Measurements from ENCODE around the gene RBMS3.

The RBMS3 gene

GRCh38 chr3:29760226-29760685 is 479.4 kb downstream of the RBMS3 start:
- Histone ChIP-seq H3K4me2 (ENCODE audit: low read length) (peak overlapping the region; percentile 62), H3K4me3 (ENCODE audit: low read length) (no peak overlapping the region), H3K27me3 (ENCODE audit: control insufficient read depth, insufficient read depth, low read length) (no peaks in the 10 kb centered on the region), H3K36me3 (ENCODE audit: insufficient read depth, low read length) (no peaks in the 10 kb centered on the region), H3K9me3 (replicated peaks; ENCODE audit: low read length) (no peaks in the 10 kb centered on the region), H3K4me1 (ENCODE audit: control insufficient read depth, insufficient read depth, low read length) (peaks cover 64% of the 10 kb centered on the region), H3K9ac (ENCODE audit: low read depth, low read length) (peak overlapping the region; percentile 76)

- Histone ChIP-seq H3K27me3 (ENCODE audit: control insufficient read depth, insufficient read depth, low read length) (no peaks in the 10 kb centered on the region), H3K4me1 (ENCODE audit: control insufficient read depth, insufficient read depth, low read length) (peaks cover 64% of the 10 kb centered on the region), H3K4me3 (ENCODE audit: low read length) (no peak overlapping the region), H3K4me2 (ENCODE audit: low read length) (no peak overlapping the region), H3K9ac (ENCODE audit: low read depth, low read length) (no peak overlapping the region), H3K9me3 (replicated peaks; ENCODE audit: low read length) (no peaks in the 10 kb centered on the region), H3K36me3 (ENCODE audit: insufficient read depth, low read length) (no peaks in the 10 kb centered on the region)
These were observed 480.6 kb downstream of the RBMS3 start for GRCh38 chr3:29761517-29761916.

DNA sequence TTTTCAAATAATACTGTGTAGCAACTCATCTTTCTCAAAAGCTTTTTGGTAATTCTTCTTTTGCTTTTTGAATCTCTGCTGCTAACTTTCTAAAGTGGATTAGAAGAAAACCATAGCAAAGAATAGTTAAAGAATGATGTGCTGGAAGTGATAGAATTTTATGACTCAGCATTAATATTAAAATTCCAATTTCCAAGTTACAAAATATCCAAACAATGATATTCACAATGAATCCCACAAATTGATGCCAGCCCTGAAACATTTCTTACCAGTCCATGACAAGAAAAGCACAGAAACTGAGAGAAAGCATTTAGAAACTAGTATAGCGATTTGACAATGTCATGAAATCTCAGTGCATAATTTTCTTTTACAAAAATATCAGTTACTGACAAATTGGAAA is 482.2 kb downstream of the RBMS3 start:
- H3K9me3 ChIP-seq (replicated peaks; ENCODE audit: low read length), result no peaks in the 10 kb centered on the region
- no peak overlapping the region for H3K4me3 ChIP-seq (ENCODE audit: low read length)
- no peaks in the 10 kb centered on the region for H3K36me3 ChIP-seq (ENCODE audit: insufficient read depth, low read length)
- peaks cover 48% of the 10 kb centered on the region for H3K4me1 ChIP-seq (ENCODE audit: control insufficient read depth, insufficient read depth, low read length)
- peak overlapping the region; percentile 28 for H3K4me2 ChIP-seq (ENCODE audit: low read length)
- H3K27me3 ChIP-seq (ENCODE audit: control insufficient read depth, insufficient read depth, low read length), result no peaks in the 10 kb centered on the region
- H3K9ac ChIP-seq (ENCODE audit: low read depth, low read length), result peak overlapping the region; percentile 58

- Histone ChIP-seq H3K9me3 (replicated peaks; ENCODE audit: low read length) (no peaks in the 10 kb centered on the region), H3K27me3 (ENCODE audit: control insufficient read depth, insufficient read depth, low read length) (no peaks in the 10 kb centered on the region), H3K9ac (ENCODE audit: low read depth, low read length) (peak overlapping the region; percentile 58), H3K4me1 (ENCODE audit: control insufficient read depth, insufficient read depth, low read length) (peaks cover 39% of the 10 kb centered on the region), H3K4me3 (ENCODE audit: low read length) (no peak overlapping the region), H3K36me3 (ENCODE audit: insufficient read depth, low read length) (no peaks in the 10 kb centered on the region), H3K4me2 (ENCODE audit: low read length) (no peak overlapping the region)
These were observed 483.2 kb downstream of the RBMS3 start for GRCh38 chr3:29764041-29764440.

- H3K9ac ChIP-seq (ENCODE audit: low read depth, low read length), result peak overlapping the region; percentile 57
These were observed 483.9 kb downstream of the RBMS3 start for GRCh38 chr3:29764603-29765254.

DNA sequence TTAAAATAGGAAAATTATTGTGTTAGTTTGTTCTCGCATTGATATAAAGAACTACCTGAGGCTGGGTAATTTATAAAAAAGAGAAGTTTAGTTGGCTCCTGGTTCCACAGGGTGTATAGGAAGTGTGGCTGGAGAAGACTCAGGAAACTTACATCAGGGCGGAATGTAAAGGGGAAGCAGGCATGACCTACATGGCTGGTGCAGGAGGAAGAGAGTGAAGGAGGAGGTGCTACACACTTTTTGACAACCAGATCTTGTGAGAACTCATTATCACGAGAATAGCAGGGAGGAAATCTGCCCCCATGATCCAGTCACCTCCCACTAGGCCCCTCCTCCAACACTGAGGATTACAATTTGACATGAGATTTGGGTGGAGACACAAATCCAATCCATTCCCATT is 490.7 kb downstream of the RBMS3 start:
- Histone ChIP-seq H3K36me3 (ENCODE audit: insufficient read depth, low read length) (no peaks in the 10 kb centered on the region), H3K4me2 (ENCODE audit: low read length) (no peak overlapping the region), H3K4me1 (ENCODE audit: control insufficient read depth, insufficient read depth, low read length) (peaks cover 10% of the 10 kb centered on the region), H3K27me3 (ENCODE audit: control insufficient read depth, insufficient read depth, low read length) (no peaks in the 10 kb centered on the region), H3K9ac (ENCODE audit: low read depth, low read length) (no peak overlapping the region), H3K9me3 (replicated peaks; ENCODE audit: low read length) (no peaks in the 10 kb centered on the region), H3K4me3 (ENCODE audit: low read length) (no peak overlapping the region)

More at GRCh38 chr3:29764603-29765254, 483.9 kb downstream of the RBMS3 start:
- H3K4me3 ChIP-seq (ENCODE audit: low read length), result no peak overlapping the region
- peaks cover 32% of the 10 kb centered on the region for H3K4me1 ChIP-seq (ENCODE audit: control insufficient read depth, insufficient read depth, low read length)
- H3K9me3 ChIP-seq (replicated peaks; ENCODE audit: low read length), result no peaks in the 10 kb centered on the region
- no peak overlapping the region for H3K4me2 ChIP-seq (ENCODE audit: low read length)
- H3K36me3 ChIP-seq (ENCODE audit: insufficient read depth, low read length), result no peaks in the 10 kb centered on the region
- H3K27me3 ChIP-seq (ENCODE audit: control insufficient read depth, insufficient read depth, low read length), result no peaks in the 10 kb centered on the region

DNA sequence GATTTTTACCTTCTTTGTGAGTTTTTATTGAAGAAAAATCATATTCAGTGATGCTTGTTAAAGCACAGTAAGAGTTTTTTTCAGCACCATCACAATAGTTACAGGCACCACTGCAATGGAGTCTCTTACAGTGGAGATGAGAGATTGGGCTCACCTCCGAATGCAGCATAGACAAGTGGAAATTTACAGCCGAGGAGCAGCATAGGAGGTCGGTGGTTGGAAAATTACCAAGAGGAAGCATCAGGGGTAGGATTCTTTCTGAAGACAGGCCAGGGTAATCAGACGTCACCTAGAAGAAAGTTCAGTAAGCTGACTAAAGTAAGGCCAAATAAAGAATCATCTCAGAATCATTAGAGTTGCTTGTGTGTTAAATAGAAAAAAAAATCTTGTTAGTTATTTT is 491.6 kb downstream of the RBMS3 start:
- Histone ChIP-seq H3K9me3 (replicated peaks; ENCODE audit: low read length) (no peaks in the 10 kb centered on the region), H3K36me3 (ENCODE audit: insufficient read depth, low read length) (no peaks in the 10 kb centered on the region), H3K27me3 (ENCODE audit: control insufficient read depth, insufficient read depth, low read length) (no peaks in the 10 kb centered on the region)

GRCh38 chr3:29773481-29773880 is 492.6 kb downstream of the RBMS3 start:
- H3K4me3 ChIP-seq (ENCODE audit: low read length), result no peak overlapping the region
- H3K4me1 ChIP-seq (ENCODE audit: control insufficient read depth, insufficient read depth, low read length), result peaks cover 10% of the 10 kb centered on the region
- H3K4me2 ChIP-seq (ENCODE audit: low read length), result no peak overlapping the region
- no peak overlapping the region for H3K9ac ChIP-seq (ENCODE audit: low read depth, low read length)
- H3K9me3 ChIP-seq (replicated peaks; ENCODE audit: low read length), result no peaks in the 10 kb centered on the region
- no peaks in the 10 kb centered on the region for H3K27me3 ChIP-seq (ENCODE audit: control insufficient read depth, insufficient read depth, low read length)
- no peaks in the 10 kb centered on the region for H3K36me3 ChIP-seq (ENCODE audit: insufficient read depth, low read length)

More for the DNA sequence above, 491.6 kb downstream of the RBMS3 start:
- Histone ChIP-seq H3K4me2 (ENCODE audit: low read length) (no peak overlapping the region), H3K4me1 (ENCODE audit: control insufficient read depth, insufficient read depth, low read length) (peaks cover 10% of the 10 kb centered on the region), H3K4me3 (ENCODE audit: low read length) (no peak overlapping the region), H3K9ac (ENCODE audit: low read depth, low read length) (no peak overlapping the region)

DNA sequence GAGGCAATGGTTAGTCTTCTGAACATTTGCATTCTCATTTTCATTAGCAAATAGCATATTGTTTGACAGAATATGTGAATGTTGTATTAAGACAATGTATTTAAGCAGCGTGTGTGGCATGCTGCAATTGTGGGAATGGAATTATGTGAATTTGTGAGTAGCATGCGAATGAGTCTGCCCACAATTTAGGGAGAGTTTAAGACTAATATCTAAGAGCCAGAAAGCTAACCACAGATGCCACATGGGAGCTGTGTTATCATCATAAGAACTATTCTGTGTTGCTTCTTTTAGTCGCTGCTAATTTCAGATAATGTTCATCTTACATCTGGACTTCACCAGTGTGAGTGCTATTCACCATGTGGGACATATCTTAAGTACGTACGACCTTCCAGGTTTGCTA is 494.5 kb downstream of the RBMS3 start:
- Histone ChIP-seq H3K4me1 (ENCODE audit: control insufficient read depth, insufficient read depth, low read length) (peaks cover 10% of the 10 kb centered on the region), H3K36me3 (ENCODE audit: insufficient read depth, low read length) (no peaks in the 10 kb centered on the region), H3K4me2 (ENCODE audit: low read length) (no peak overlapping the region), H3K4me3 (ENCODE audit: low read length) (no peak overlapping the region), H3K27me3 (ENCODE audit: control insufficient read depth, insufficient read depth, low read length) (no peaks in the 10 kb centered on the region), H3K9me3 (replicated peaks; ENCODE audit: low read length) (no peaks in the 10 kb centered on the region), H3K9ac (ENCODE audit: low read depth, low read length) (no peak overlapping the region)

DNA sequence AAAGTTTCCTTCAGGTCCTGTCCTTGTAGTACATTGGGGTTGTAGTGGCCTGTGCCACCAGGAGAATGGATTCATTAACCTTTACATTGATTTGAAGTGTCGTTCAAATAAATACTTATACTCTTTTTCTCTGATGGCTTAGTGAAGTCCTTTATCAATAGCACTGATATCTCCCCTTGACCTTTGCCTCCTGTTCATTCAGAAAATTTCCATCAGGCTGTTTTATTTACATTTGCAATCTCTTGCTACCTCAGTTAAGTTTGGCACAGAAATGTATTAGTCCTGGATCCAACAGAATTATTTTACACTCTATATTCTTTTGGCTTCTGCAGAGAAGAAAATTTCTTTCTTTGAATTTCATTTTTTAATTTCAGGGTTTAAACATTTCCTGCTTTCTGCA is 497.0 kb downstream of the RBMS3 start:
- Histone ChIP-seq H3K9ac (ENCODE audit: low read depth, low read length) (no peak overlapping the region), H3K4me3 (ENCODE audit: low read length) (no peak overlapping the region), H3K36me3 (ENCODE audit: insufficient read depth, low read length) (no peaks in the 10 kb centered on the region), H3K27me3 (ENCODE audit: control insufficient read depth, insufficient read depth, low read length) (no peaks in the 10 kb centered on the region), H3K4me2 (ENCODE audit: low read length) (no peak overlapping the region), H3K9me3 (replicated peaks; ENCODE audit: low read length) (no peaks in the 10 kb centered on the region), H3K4me1 (ENCODE audit: control insufficient read depth, insufficient read depth, low read length) (no peaks in the 10 kb centered on the region)

GRCh38 chr3:29789686-29790085 is 508.8 kb downstream of the RBMS3 start:
- no peak overlapping the region for H3K9ac ChIP-seq (ENCODE audit: low read depth, low read length)
- H3K4me1 ChIP-seq (ENCODE audit: control insufficient read depth, insufficient read depth, low read length), result no peaks in the 10 kb centered on the region
- no peaks in the 10 kb centered on the region for H3K9me3 ChIP-seq (replicated peaks; ENCODE audit: low read length)
- no peaks in the 10 kb centered on the region for H3K36me3 ChIP-seq (ENCODE audit: insufficient read depth, low read length)
- no peak overlapping the region for H3K4me3 ChIP-seq (ENCODE audit: low read length)
- H3K27me3 ChIP-seq (ENCODE audit: control insufficient read depth, insufficient read depth, low read length), result no peaks in the 10 kb centered on the region
- H3K4me2 ChIP-seq (ENCODE audit: low read length), result no peak overlapping the region

DNA sequence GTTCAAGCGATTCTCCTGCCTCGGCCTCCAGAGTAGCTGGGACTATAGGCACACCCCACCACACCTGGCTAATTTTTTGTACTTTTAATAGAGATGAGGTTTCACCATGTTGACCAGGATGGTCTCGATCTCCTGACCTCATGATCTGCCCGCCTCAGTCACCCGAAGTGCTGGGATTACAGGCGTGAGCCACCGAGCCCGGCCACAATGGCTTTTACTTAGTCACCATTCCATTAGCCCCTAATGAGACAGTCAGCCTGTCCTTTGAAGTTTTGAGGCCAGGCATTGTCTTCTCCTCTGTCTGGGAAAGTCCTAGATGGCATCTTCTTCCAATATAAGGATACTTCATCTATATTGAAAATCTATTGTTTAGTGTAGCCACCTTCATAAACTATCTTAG is 515.9 kb downstream of the RBMS3 start:
- H3K4me1 ChIP-seq (ENCODE audit: control insufficient read depth, insufficient read depth, low read length), result no peaks in the 10 kb centered on the region
- H3K4me2 ChIP-seq (ENCODE audit: low read length), result no peak overlapping the region
- no peak overlapping the region for H3K9ac ChIP-seq (ENCODE audit: low read depth, low read length)
- H3K9me3 ChIP-seq (replicated peaks; ENCODE audit: low read length), result no peaks in the 10 kb centered on the region
- no peaks in the 10 kb centered on the region for H3K36me3 ChIP-seq (ENCODE audit: insufficient read depth, low read length)
- no peaks in the 10 kb centered on the region for H3K27me3 ChIP-seq (ENCODE audit: control insufficient read depth, insufficient read depth, low read length)
- H3K4me3 ChIP-seq (ENCODE audit: low read length), result no peak overlapping the region
